Peyer's patch (tissue), 4 donors: ENCODE measurements around the gene GLI3. TPM values are rescaled to one million over a fixed set of nuclear protein-coding genes. Genes with fewer than 3 reads are reported as not detected.

Experiments
- DNase-seq, 3 donors: peaks; one replicate each; pipeline ENCODE4 v3.0.0-alpha.2; 2017 to 2019
- H3K27ac ChIP-seq, 4 donors: fragments of 200-600 bp; sonication (generic); one replicate each; pipeline ENCODE4 v1.5.1; 2016 to 2019
- H3K27me3 ChIP-seq, 2 donors: fragments of 200-600 bp; sonication (generic); one replicate each; pipeline ENCODE4 v1.5.1; 2019
- H3K36me3 ChIP-seq, 3 donors: fragments of 200-600 bp; sonication (generic); one replicate each; pipeline ENCODE4 v1.5.1; 2016 to 2019
- H3K4me1 ChIP-seq, 4 donors: fragments of 200-600 bp; sonication (generic); one replicate each; pipeline ENCODE4 v1.5.1; 2016 to 2019
- H3K4me3 ChIP-seq, 4 donors: fragments of 200-600 bp; sonication (generic); 1 replicate in 3 of 4; 2 replicates in 1 of 4; pipeline ENCODE4 v1.5.1; 2016 to 2019; ENCODE audit warnings: mild to moderate bottlenecking in 1 of 4
- H3K9me3 ChIP-seq, 4 donors: fragments of 200-600 bp; sonication (generic); one replicate each; pipeline ENCODE4 v1.5.1; 2016 to 2019; ENCODE audit warnings: mild to moderate bottlenecking in 1 of 4
- POLR2A ChIP-seq, 2 donors: fragments of 450-650 bp; IDR thresholded peaks; one replicate each; pipeline ENCODE4 v1.5.1; 2017; ENCODE audit warnings: antibody characterized with exemption in 2 of 2, mild to moderate bottlenecking in 2 of 2, moderate library complexity in 2 of 2
- total RNA-seq, 4 donors: library from RNA; depleted of rRNA; stranded (reverse); fragments of >200 nt; gene quantifications; one replicate each; pipeline ENCODE4 v1.1.0, GENCODE V29; 2016
- TF ChIP-seq, protein P1 (sequence below), 6 experiments: fragments of 450-650 bp in 4 of 6; fragments of 200-600 bp in 2 of 6; sonication (generic) in 1 of 6; IDR thresholded peaks; one replicate each; pipeline ENCODE4 v1.5.1; 2017 to 2019; ENCODE audit warnings: antibody characterized with exemption in 6 of 6, mild to moderate bottlenecking in 3 of 6, moderate library complexity in 1 of 6

The GLI3 gene
- total RNA-seq, 4 donors from 2014 or later = 0.53 to 30.5 (median 3.1) TPM

DNA sequence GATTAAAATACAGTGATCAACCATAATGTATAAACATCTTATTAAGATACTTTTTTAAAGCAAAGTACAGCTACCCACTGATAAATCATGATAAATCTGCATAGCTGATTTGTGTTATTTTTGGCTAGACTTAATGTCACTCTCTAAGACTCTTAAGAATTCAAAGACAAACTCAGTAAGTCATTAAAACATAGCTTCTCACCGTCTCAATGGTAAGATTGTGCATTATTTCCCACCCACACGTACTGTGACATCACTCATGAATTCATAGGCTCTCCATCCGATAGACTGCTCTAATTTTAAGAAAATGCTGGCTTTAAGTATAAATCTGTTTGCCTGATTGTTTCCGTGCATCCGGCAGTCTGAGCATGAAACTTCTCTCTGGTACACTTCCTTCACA, 266.1 kb downstream of the GLI3 start:
- no peak for DNase-seq
- no peak for TF ChIP-seq POLR2A (IDR thresholded peaks at IDR 0.05)
- TF ChIP-seq, protein P1, sequence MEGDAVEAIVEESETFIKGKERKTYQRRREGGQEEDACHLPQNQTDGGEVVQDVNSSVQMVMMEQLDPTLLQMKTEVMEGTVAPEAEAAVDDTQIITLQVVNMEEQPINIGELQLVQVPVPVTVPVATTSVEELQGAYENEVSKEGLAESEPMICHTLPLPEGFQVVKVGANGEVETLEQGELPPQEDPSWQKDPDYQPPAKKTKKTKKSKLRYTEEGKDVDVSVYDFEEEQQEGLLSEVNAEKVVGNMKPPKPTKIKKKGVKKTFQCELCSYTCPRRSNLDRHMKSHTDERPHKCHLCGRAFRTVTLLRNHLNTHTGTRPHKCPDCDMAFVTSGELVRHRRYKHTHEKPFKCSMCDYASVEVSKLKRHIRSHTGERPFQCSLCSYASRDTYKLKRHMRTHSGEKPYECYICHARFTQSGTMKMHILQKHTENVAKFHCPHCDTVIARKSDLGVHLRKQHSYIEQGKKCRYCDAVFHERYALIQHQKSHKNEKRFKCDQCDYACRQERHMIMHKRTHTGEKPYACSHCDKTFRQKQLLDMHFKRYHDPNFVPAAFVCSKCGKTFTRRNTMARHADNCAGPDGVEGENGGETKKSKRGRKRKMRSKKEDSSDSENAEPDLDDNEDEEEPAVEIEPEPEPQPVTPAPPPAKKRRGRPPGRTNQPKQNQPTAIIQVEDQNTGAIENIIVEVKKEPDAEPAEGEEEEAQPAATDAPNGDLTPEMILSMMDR (IDR thresholded peaks at IDR 0.05) = no peak

DNA sequence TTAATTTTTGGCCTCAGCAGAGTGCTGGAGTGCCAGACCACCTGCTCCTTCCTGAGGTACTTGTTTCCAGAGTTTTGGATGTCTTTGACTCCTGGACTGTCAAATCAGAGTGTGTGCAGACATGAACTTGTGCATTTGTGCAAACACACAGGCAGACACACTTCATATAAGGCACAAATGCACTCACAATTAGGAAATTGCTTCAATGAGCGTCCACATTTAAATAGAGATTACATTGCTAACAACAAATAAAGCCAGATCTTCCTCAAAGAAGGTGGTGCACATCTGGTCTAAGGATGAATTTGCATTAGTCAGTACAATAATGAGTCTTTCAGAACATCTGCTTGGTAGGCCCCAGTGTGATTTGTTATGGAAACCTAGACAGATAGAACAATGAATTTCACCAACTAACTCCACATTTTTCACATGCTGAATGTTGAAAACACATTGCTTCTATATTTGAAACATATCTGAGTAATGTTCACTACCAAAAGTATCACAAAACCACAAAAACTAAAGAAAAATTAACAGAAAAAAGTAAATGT, 267.4 kb downstream of the GLI3 start:
- Histone ChIP-seq H3K27ac (no peak overlapping the region), H3K27me3 (no peaks in the 10 kb centered on the region), H3K36me3 (no peaks in the 10 kb centered on the region), H3K9me3 (no peaks in the 10 kb centered on the region), H3K4me1 (no peaks in the 10 kb centered on the region), H3K4me3 (no peak overlapping the region)
- TF ChIP-seq POLR2A (IDR thresholded peaks at IDR 0.05) = no peak
- DNase-seq = no peak

More for the DNA sequence above, 266.1 kb downstream of the GLI3 start:
- no peaks in the 10 kb centered on the region for H3K27me3 ChIP-seq
- H3K36me3 ChIP-seq = no peaks in the 10 kb centered on the region
- H3K4me1 ChIP-seq = no peaks in the 10 kb centered on the region
- H3K4me3 ChIP-seq = no peak overlapping the region
- H3K9me3 ChIP-seq = no peaks in the 10 kb centered on the region
- no peak overlapping the region for H3K27ac ChIP-seq

DNA sequence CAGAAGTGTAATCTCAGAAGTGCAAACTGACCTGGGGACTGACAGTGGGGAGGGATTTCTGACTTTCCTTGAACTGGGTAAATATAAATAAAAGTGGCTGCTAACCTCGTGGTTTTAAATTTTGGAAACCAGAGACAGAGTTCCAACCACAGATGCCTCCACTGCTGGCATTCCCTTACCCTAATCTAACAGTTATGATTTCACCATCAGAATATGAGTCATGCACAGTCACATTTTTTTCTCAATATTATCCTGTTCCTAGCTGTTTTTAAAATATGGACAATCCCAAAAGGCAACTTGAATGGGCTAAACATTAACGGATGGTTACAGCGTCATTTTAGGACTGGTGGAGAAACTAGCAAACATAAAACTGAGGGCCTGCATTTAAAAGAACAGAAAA, 269.9 kb downstream of the GLI3 start:
- no peaks in the 10 kb centered on the region for H3K36me3 ChIP-seq
- H3K4me3 ChIP-seq = no peak overlapping the region

DNA sequence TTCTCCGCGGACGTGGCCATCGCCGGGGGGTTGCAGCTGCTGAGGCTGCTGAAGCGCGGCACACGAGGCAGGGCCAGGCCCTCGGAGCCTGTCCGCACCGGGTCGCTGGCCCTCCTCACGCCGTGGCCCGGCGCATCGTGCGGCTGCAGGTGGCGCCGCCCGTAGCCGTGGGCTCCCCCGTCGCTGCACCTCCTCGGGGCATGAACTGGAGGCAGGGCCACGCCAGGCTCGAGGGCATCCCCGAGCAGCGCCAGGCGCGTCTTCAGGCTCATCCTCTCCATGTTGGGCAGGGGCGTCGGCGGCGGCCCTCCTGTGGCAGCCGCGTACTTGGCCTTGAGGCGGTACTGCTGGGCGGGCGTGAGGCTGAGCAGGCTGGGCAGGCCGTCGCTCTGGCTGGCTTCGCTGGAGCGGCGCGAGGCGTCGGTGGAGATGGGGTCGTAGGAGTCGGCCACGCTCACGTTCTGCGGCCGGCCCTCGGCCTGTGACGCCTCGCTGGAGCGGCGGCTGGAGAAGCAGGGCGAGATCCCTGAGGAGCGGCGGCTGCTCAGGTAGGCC, 271.0 kb downstream of the GLI3 start:
- no peak overlapping the region for H3K4me3 ChIP-seq
- TF ChIP-seq POLR2A (IDR thresholded peaks at IDR 0.05) = no peak
- no peak for DNase-seq

More for the DNA sequence above, 269.9 kb downstream of the GLI3 start:
- Histone ChIP-seq H3K9me3 (no peaks in the 10 kb centered on the region), H3K4me1 (no peaks in the 10 kb centered on the region), H3K27me3 (no peaks in the 10 kb centered on the region), H3K27ac (no peak overlapping the region)
- no peak for DNase-seq
- no peak for TF ChIP-seq POLR2A (IDR thresholded peaks at IDR 0.05)
- TF ChIP-seq, protein P1 (IDR thresholded peaks at IDR 0.05) = no peak

DNA sequence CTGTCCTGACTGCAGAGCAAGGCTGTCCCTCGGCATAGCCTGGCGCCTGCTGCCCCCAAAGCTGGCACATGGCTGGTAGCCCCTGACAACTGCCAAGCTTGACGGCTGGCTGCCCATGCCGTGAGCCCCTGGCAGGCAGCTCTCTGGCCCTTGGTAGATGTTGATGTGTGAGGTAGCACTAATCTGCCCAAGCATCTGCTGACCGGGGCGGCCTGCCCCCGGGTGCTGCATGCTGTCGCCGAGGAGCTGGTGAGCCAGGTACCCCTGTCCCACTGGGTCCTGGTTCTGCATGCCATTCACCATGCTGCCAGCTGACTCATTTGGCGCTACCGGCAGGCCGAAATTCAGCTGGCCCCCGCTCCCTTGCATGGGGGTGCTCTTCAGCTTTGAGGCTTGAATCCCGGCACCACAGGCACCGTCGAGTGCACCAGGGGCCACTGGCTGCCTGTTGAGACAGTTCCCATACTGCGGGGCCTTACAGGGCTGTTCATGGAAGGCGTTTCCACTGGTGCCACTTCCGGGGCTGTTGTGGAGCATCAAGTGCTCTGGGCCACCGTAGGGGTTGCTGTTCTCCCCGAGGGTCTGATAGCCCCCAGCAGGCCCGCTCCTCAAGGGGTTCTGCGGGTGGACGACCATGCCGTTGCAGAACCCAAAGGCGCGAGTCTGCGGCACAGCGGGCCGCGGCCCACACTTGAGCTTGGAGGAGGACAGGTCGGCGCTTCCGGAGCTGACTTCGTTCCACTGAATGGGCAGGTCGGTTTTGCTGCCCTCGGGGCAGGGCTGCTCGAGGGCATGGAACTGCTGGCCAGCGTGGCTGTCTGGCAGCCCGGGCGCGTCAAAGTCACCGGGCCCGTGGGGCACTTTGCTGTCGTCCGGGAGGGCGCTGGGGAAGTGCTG, 271.9 kb downstream of the GLI3 start:
- Histone ChIP-seq H3K4me3 (no peak overlapping the region), H3K27me3 (no peaks in the 10 kb centered on the region), H3K27ac (no peak overlapping the region), H3K4me1 (no peaks in the 10 kb centered on the region), H3K36me3 (no peaks in the 10 kb centered on the region), H3K9me3 (no peaks in the 10 kb centered on the region)
- no peak for TF ChIP-seq POLR2A (IDR thresholded peaks at IDR 0.05)
- TF ChIP-seq, protein P1 (IDR thresholded peaks at IDR 0.05) = no peak
- DNase-seq = no peak

More for the DNA sequence above, 271.0 kb downstream of the GLI3 start:
- Histone ChIP-seq H3K27ac (no peak overlapping the region), H3K27me3 (no peaks in the 10 kb centered on the region), H3K36me3 (no peaks in the 10 kb centered on the region), H3K4me1 (no peaks in the 10 kb centered on the region), H3K9me3 (no peaks in the 10 kb centered on the region)

DNA sequence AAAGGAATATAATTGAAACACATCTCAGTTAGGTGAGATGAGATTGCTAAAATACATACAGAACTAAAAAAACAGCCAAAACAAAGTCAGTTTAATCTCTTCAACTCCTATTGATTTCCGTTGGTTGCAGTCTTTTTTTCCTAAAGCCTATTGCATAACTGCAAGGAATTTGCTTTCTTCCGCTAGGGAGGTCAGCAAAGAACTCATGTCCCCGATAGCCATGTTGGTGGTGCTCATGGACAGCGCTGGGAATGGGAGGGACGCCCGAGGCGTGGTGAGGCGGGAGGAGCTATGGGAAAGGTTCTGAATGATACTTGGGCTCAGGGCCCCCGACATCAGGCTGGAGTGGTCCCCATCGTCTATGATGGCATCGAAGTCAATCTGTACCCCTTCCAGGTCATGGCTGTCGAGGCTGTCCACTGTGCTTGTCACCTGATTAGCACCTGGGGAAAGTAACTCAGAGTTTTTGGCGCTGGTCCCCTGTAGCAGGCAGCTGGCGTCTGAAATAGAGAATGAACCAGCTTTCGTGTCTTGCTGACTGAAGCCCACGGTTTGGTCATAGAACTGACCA, 272.7 kb downstream of the GLI3 start:
- Histone ChIP-seq H3K36me3 (no peaks in the 10 kb centered on the region), H3K9me3 (no peaks in the 10 kb centered on the region), H3K4me1 (no peaks in the 10 kb centered on the region), H3K27ac (no peak overlapping the region), H3K4me3 (no peak overlapping the region), H3K27me3 (no peaks in the 10 kb centered on the region)
- no peak for DNase-seq
- TF ChIP-seq, protein P1 (IDR thresholded peaks at IDR 0.05) = no peak
- TF ChIP-seq POLR2A (IDR thresholded peaks at IDR 0.05) = no peak
